Measurements from ENCODE around the gene RSRC1. TPM values are rescaled to one million over a fixed set of nuclear protein-coding genes. Genes with fewer than 3 reads are reported as not detected.

The RSRC1 gene
- total RNA-seq, 1 experiment from 2014 or later = 49.4 TPM

- DNase-seq (ENCODE audit: low read depth, low spot score) (no peak), ATAC-seq (no peak)
- in situ Hi-C loops (cut with HindIII; ENCODE audit: low pct_unique_long_range_greater_than_20kb, low sequenced_read_pairs) (no loop called here), intact Hi-C loops (cut with micrococcal nuclease; ENCODE audit: unreplicated experiment) (loop anchor here (10.0 kb wide), 1 partner anchor 213 kb away; no protein-coding TSS in a partner anchor)
- ChIA-PET POLR2A (no interaction called here), CTCF (no interaction called here)
- Histone ChIP-seq H3K36me3 (ENCODE audit: control insufficient read depth, insufficient read depth, low read length) (peaks cover 2% of the 10 kb centered on the region; the same call in 1 of the 2 replicates), H3K27ac (ENCODE audit: low read length) (no peak overlapping the region), H3K4me3 (ENCODE audit: low read depth in 2 of 2, low read length in 2 of 2) (no peak overlapping the region), H3K9me3 (ENCODE audit: control insufficient read depth, insufficient read depth, low read depth, low read length) (no peaks in the 10 kb centered on the region), H3K27me3 (ENCODE audit: control insufficient read depth, insufficient read depth, low read length) (no peaks in the 10 kb centered on the region), H3K4me1 (ENCODE audit: control insufficient read depth, insufficient read depth, low read length) (peaks cover 7% of the 10 kb centered on the region; the same call in 1 of the 2 replicates)
- no TSS peak for BruUV-seq (replicated peaks)
- TF ChIP-seq SIN3A (IDR thresholded peaks at IDR 0.05; ENCODE audit: borderline replicate concordance, insufficient read depth, low read depth, low read length) = no peak
- TF ChIP-seq TCF7L2 (IDR thresholded peaks at IDR 0.05; ENCODE audit: low read depth, low read length) = no peak
- no peak for TF ChIP-seq REST (IDR thresholded peaks at IDR 0.05; ENCODE audit: insufficient read depth in 1 of 2, low read depth in 2 of 2, low read length in 1 of 2)
- TF ChIP-seq CTCF (IDR thresholded peaks at IDR 0.05) = no peak
- no peak for TF ChIP-seq POLR2AphosphoS5 (IDR thresholded peaks at IDR 0.05; ENCODE audit: low read depth, low read length)
Observed at GRCh38 chr3:158101335-158102241, 8.3 kb upstream of the RSRC1 start.

GRCh38 chr3:158102242-158103080 lies 7.4 kb upstream of the RSRC1 start:
- Histone ChIP-seq H3K27ac (ENCODE audit: low read length) (no peak overlapping the region), H3K9me3 (ENCODE audit: control insufficient read depth, insufficient read depth, low read depth, low read length) (no peaks in the 10 kb centered on the region), H3K4me3 (ENCODE audit: low read depth in 2 of 2, low read length in 2 of 2) (no peak overlapping the region), H3K36me3 (ENCODE audit: control insufficient read depth, insufficient read depth, low read length) (peaks cover 2% of the 10 kb centered on the region; the same call in 1 of the 2 replicates), H3K27me3 (ENCODE audit: control insufficient read depth, insufficient read depth, low read length) (no peaks in the 10 kb centered on the region), H3K4me1 (ENCODE audit: control insufficient read depth, insufficient read depth, low read length) (peaks cover 2% of the 10 kb centered on the region)
- ATAC-seq (no peak), DNase-seq (ENCODE audit: low read depth, low spot score) (no peak)
- ChIA-PET POLR2A (no interaction called here), CTCF (no interaction called here)
- intact Hi-C loops (cut with micrococcal nuclease; ENCODE audit: unreplicated experiment) (loop anchor here (10.0 kb wide), 1 partner anchor 212 kb away; no protein-coding TSS in a partner anchor), in situ Hi-C loops (cut with HindIII; ENCODE audit: low pct_unique_long_range_greater_than_20kb, low sequenced_read_pairs) (no loop called here)
- no TSS peak for BruUV-seq (replicated peaks)
- TF ChIP-seq REST (IDR thresholded peaks at IDR 0.05; ENCODE audit: insufficient read depth in 1 of 2, low read depth in 2 of 2, low read length in 1 of 2) = no peak
- TF ChIP-seq POLR2AphosphoS5 (IDR thresholded peaks at IDR 0.05; ENCODE audit: low read depth, low read length) = no peak
- no peak for TF ChIP-seq TCF7L2 (IDR thresholded peaks at IDR 0.05; ENCODE audit: low read depth, low read length)
- no peak for TF ChIP-seq SIN3A (IDR thresholded peaks at IDR 0.05; ENCODE audit: borderline replicate concordance, insufficient read depth, low read depth, low read length)
- TF ChIP-seq CTCF (IDR thresholded peaks at IDR 0.05) = no peak
